H9 (cell line): ENCODE measurements around the gene TSPAN9. TPM values are rescaled to one million over a fixed set of nuclear protein-coding genes. Genes with fewer than 3 reads are reported as not detected.

ENCODE experiments used
- DNase-seq: peaks from one replicate; pipeline ENCODE4 v3.0.0-alpha.2; 2017
- H2AFZ ChIP-seq: one replicate; pipeline ENCODE4 v1.6.1; 2013; ENCODE audit warnings: mild to moderate bottlenecking, low read length, control low read depth, moderate library complexity
- H2AK5ac ChIP-seq: 2 replicates; pipeline ENCODE4 v1.6.1; 2013; ENCODE audit warnings: low read length, control low read depth, mixed read lengths; ENCODE audit not compliant: insufficient read length
- H2BK120ac ChIP-seq: one replicate; pipeline ENCODE4 v1.6.1; 2013; ENCODE audit warnings: low read depth, mild to moderate bottlenecking, low read length, control low read depth, inconsistent platforms; ENCODE audit not compliant: poor library complexity, severe bottlenecking
- H2BK12ac ChIP-seq: 2 replicates; pipeline ENCODE4 v1.6.1; 2013; ENCODE audit warnings: low read length, control low read depth, mixed read lengths, low read depth; ENCODE audit not compliant: insufficient read length
- H2BK15ac ChIP-seq: 2 replicates; pipeline ENCODE4 v1.6.1; 2013; ENCODE audit warnings: low read depth, low read length, control low read depth
- H2BK20ac ChIP-seq: one replicate; pipeline ENCODE4 v1.6.1; 2013; ENCODE audit warnings: low read depth, mild to moderate bottlenecking, low read length, control low read depth, inconsistent platforms; ENCODE audit not compliant: poor library complexity, severe bottlenecking
- H2BK5ac ChIP-seq: 2 replicates; pipeline ENCODE4 v1.6.1; 2013; ENCODE audit warnings: low read length, control low read depth, mixed read lengths; ENCODE audit not compliant: insufficient read length
- H3K14ac ChIP-seq: 2 replicates; pipeline ENCODE4 v1.6.1; 2013; ENCODE audit warnings: low read length, control low read depth; ENCODE audit not compliant: insufficient read depth
- H3K18ac ChIP-seq: 2 replicates; pipeline ENCODE4 v1.6.1; 2013; ENCODE audit warnings: low read depth, mild to moderate bottlenecking, mixed read lengths, low read length, control low read depth; ENCODE audit not compliant: insufficient read length
- H3K23ac ChIP-seq: 2 replicates; pipeline ENCODE4 v1.6.1; 2013; ENCODE audit warnings: low read length, control low read depth, mixed read lengths, low read depth; ENCODE audit not compliant: insufficient read length
- H3K23me2 ChIP-seq: 2 replicates; pipeline ENCODE4 v1.6.1; 2013; ENCODE audit warnings: low read depth, mild to moderate bottlenecking, mixed read lengths, low read length, control low read depth; ENCODE audit not compliant: insufficient read length, poor library complexity, severe bottlenecking
- H3K27ac ChIP-seq: 2 replicates; pipeline ENCODE4 v1.5.1; 2013; ENCODE audit warnings: low read length, control low read depth, mixed read lengths, low read depth; ENCODE audit not compliant: insufficient read length
- H3K27me3 ChIP-seq: 2 replicates; pipeline ENCODE4 v1.6.1; 2013; ENCODE audit warnings: low read length, control low read depth, inconsistent platforms; ENCODE audit not compliant: insufficient read depth
- H3K4ac ChIP-seq: 2 replicates; pipeline ENCODE4 v1.6.1; 2013; ENCODE audit warnings: low read depth, mild to moderate bottlenecking, control low read depth, inconsistent platforms, low read length, moderate library complexity
- H3K4me1 ChIP-seq: 2 replicates; pipeline ENCODE4 v1.6.1; 2013; ENCODE audit warnings: low read length, control low read depth, inconsistent platforms; ENCODE audit not compliant: insufficient read depth
- H3K4me2 ChIP-seq: 2 replicates; pipeline ENCODE4 v1.6.1; 2013; ENCODE audit warnings: low read length, control low read depth, mixed read lengths; ENCODE audit not compliant: insufficient read length, insufficient read depth
- H3K56ac ChIP-seq: 2 replicates; pipeline ENCODE4 v1.6.1; 2013; ENCODE audit warnings: low read depth, mild to moderate bottlenecking, mixed read lengths, low read length, control low read depth; ENCODE audit not compliant: insufficient read length
- H3K79me1 ChIP-seq: 2 replicates; pipeline ENCODE4 v1.6.1; 2013; ENCODE audit warnings: low read depth, mild to moderate bottlenecking, moderate library complexity, low read length, control low read depth, inconsistent platforms; ENCODE audit not compliant: insufficient read depth, poor library complexity, severe bottlenecking
- H3K79me2 ChIP-seq: 2 replicates; pipeline ENCODE4 v1.6.1; 2013; ENCODE audit warnings: low read length, control low read depth, inconsistent platforms; ENCODE audit not compliant: insufficient read depth
- H3K9ac ChIP-seq: 2 replicates; pipeline ENCODE4 v1.6.1; 2013; ENCODE audit warnings: low read length, control low read depth, mixed read lengths; ENCODE audit not compliant: insufficient read length; ENCODE audit errors: extremely low read depth
- H3K9me3 ChIP-seq: one replicate; pipeline ENCODE4 v1.6.1; 2013; ENCODE audit warnings: low read depth, low read length, inconsistent platforms; ENCODE audit not compliant: control insufficient read depth
- H3T11ph ChIP-seq: one replicate; pipeline ENCODE4 v1.6.1; 2013; ENCODE audit warnings: mild to moderate bottlenecking, low read length, control low read depth, inconsistent platforms
- H4K20me1 ChIP-seq: one replicate; pipeline ENCODE4 v1.6.1; 2013; ENCODE audit not compliant: control insufficient read depth, insufficient read length, insufficient read depth
- H4K5ac ChIP-seq: 2 replicates; pipeline ENCODE4 v1.6.1; 2013; ENCODE audit warnings: low read depth, mild to moderate bottlenecking, mixed read lengths, low read length, control low read depth; ENCODE audit not compliant: insufficient read length
- H4K8ac ChIP-seq: replicated peaks from 2 replicates; pipeline ENCODE4 v1.6.1; 2013; ENCODE audit warnings: low read length, control low read depth, mixed read lengths, low read depth; ENCODE audit not compliant: insufficient read length
- H4K91ac ChIP-seq: 2 replicates; pipeline ENCODE4 v1.6.1; 2013; ENCODE audit warnings: low read depth, mild to moderate bottlenecking, moderate library complexity, mixed read lengths, low read length, control low read depth; ENCODE audit not compliant: insufficient read length
- H3K27ac Mint-ChIP-seq, 3 experiments: 2 replicates in 2 of 3; 3 replicates in 1 of 3; pipeline ENCODE4 v1.8.0; 2020 to 2021; ENCODE audit warnings: mixed read lengths in 3 of 3, mild to moderate bottlenecking in 1 of 3, moderate library complexity in 1 of 3
- H3K27me3 Mint-ChIP-seq: 2 replicates; pipeline ENCODE4 v1.8.0; 2021; ENCODE audit warnings: low read depth, mild to moderate bottlenecking, moderate library complexity, mixed read lengths
- H3K36me3 Mint-ChIP-seq, 3 experiments: 2 replicates in 2 of 3; 3 replicates in 1 of 3; pipeline ENCODE4 v1.8.0; 2020 to 2021; ENCODE audit warnings: low read depth in 3 of 3, mixed read lengths in 3 of 3; ENCODE audit not compliant: insufficient read depth in 1 of 3
- H3K4me1 Mint-ChIP-seq, 2 experiments: 2 replicates each; pipeline ENCODE4 v1.8.0; 2020; ENCODE audit warnings: mixed read lengths in 2 of 2
- H3K4me3 Mint-ChIP-seq, 2 experiments: 2 replicates in 1 of 2; 3 replicates in 1 of 2; pipeline ENCODE4 v1.8.0; 2020 to 2021; ENCODE audit warnings: mild to moderate bottlenecking in 2 of 2, mixed read lengths in 2 of 2, moderate library complexity in 1 of 2
- H3K9me3 Mint-ChIP-seq, 2 experiments: 2 replicates in 1 of 2; 3 replicates in 1 of 2; pipeline ENCODE4 v1.8.0; 2020; ENCODE audit warnings: mild to moderate bottlenecking in 2 of 2, mixed read lengths in 2 of 2, moderate library complexity in 1 of 2
- WGBS: extraction: QIAGEN DNeasy Blood & Tissue Kit; methylation state at CpG from one replicate; pipeline ENCODE4 v1.1.7; 2013; ENCODE audit warnings: missing lambda C conversion rate, low lambda C conversion rate, mixed read lengths; ENCODE audit not compliant: insufficient read length; ENCODE audit errors: extremely low coverage; 5-methylcytosine and 5-hydroxymethylcytosine counted together
- total RNA-seq: library from RNA; stranded (reverse); gene quantifications from 2 replicates; pipeline ENCODE4 v1.2.1, GENCODE V29; 2021
- TF ChIP-seq, protein P1 (sequence below): fragments of 200-600 bp; sonication (generic); conservative IDR thresholded peaks from 3 replicates; pipeline ENCODE4 v1.8.0; 2021; ENCODE audit warnings: antibody characterized with exemption, mild to moderate bottlenecking

The TSPAN9 gene
- total RNA-seq, 1 experiment from 2014 or later, result 19.0 TPM

DNA sequence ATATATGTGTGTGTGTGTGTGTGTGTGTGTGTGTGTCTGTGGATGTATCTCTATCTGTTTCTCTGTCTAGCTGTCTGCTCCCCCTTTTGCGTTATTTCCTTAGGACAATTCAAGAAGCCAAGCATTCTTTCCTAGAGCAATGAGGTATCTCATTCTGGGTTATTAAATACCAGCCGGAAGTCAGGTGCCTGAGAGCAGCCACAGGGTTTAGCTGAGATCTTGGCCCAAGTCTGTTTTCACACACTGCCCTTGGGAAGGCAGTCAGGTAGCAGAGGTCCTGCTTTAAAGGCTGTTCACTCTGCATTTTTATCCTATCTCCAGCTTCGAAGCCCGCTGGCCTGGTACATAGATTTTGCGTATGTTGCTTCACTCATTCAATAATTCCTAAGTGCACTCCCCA, 76.8 kb downstream of the TSPAN9 start:
- no peaks in the 10 kb centered on the region for H3K9me3 Mint-ChIP-seq
- no peak overlapping the region for H3T11ph ChIP-seq
- 0 out of 7 replicates have a peak, but pooled peaks cover 0 to 2% (median 0%) of the 10 kb centered on the region in 3 experiments for H3K36me3 Mint-ChIP-seq
- no peak overlapping the region for H2BK120ac ChIP-seq
- H3K27me3 ChIP-seq, result no peaks in the 10 kb centered on the region
- no peak overlapping the region for H2BK15ac ChIP-seq
- 0 out of 2 replicates have a peak, but pooled peaks cover 1% of the 10 kb centered on the region for H3K27me3 Mint-ChIP-seq
- H3K4me1 ChIP-seq, result peaks cover 9% of the 10 kb centered on the region; the same call in 1 of the 2 replicates
- no peak overlapping the region for H2BK5ac ChIP-seq
- peaks cover 50 to 63% of the 10 kb centered on the region in 2 experiments for H3K4me1 Mint-ChIP-seq
- no peak overlapping the region for H4K91ac ChIP-seq
- H2BK12ac ChIP-seq, result no peak overlapping the region
- DNase-seq, result no peak
- no peak overlapping the region for H2AFZ ChIP-seq
- no peaks in the 10 kb centered on the region for H3K9me3 ChIP-seq
- TF ChIP-seq, protein P1, sequence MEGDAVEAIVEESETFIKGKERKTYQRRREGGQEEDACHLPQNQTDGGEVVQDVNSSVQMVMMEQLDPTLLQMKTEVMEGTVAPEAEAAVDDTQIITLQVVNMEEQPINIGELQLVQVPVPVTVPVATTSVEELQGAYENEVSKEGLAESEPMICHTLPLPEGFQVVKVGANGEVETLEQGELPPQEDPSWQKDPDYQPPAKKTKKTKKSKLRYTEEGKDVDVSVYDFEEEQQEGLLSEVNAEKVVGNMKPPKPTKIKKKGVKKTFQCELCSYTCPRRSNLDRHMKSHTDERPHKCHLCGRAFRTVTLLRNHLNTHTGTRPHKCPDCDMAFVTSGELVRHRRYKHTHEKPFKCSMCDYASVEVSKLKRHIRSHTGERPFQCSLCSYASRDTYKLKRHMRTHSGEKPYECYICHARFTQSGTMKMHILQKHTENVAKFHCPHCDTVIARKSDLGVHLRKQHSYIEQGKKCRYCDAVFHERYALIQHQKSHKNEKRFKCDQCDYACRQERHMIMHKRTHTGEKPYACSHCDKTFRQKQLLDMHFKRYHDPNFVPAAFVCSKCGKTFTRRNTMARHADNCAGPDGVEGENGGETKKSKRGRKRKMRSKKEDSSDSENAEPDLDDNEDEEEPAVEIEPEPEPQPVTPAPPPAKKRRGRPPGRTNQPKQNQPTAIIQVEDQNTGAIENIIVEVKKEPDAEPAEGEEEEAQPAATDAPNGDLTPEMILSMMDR, result no peak
- H3K27ac ChIP-seq, result no peak overlapping the region
- no peak overlapping the region for H3K4me3 Mint-ChIP-seq
- H3K79me2 ChIP-seq, result no peaks in the 10 kb centered on the region
- no peak overlapping the region for H3K4me2 ChIP-seq
- H3K23me2 ChIP-seq, result no peaks in the 10 kb centered on the region
- no peaks in the 10 kb centered on the region for H4K20me1 ChIP-seq
- no peak overlapping the region for H3K14ac ChIP-seq
- no peak overlapping the region for H3K23ac ChIP-seq
- no peak overlapping the region for H3K4ac ChIP-seq
- no CpG with 5 or more reads among the region's 5 CpGs for WGBS
- H2AK5ac ChIP-seq, result no peak overlapping the region
- H3K18ac ChIP-seq, result no peak overlapping the region
- H2BK20ac ChIP-seq, result no peak overlapping the region
- no peak overlapping the region for H4K8ac ChIP-seq
- peak overlapping the region in 1 of 3 experiments; percentile 28; a peak in 1 of 7 replicates for H3K27ac Mint-ChIP-seq
- no peak overlapping the region for H3K56ac ChIP-seq
- H3K79me1 ChIP-seq, result no peaks in the 10 kb centered on the region
- no peak overlapping the region for H3K9ac ChIP-seq
- H4K5ac ChIP-seq, result no peak overlapping the region
